Measurements from ENCODE around the gene VKORC1L1. TPM values are rescaled to one million over a fixed set of nuclear protein-coding genes. Genes with fewer than 3 reads are reported as not detected.
A peak's percentile ranks its signal among the peaks of the same experiment; 100 is the strongest.

Gene VKORC1L1
- total RNA-seq, 1 experiment from 2014 or later, result 28.5 TPM

DNA sequence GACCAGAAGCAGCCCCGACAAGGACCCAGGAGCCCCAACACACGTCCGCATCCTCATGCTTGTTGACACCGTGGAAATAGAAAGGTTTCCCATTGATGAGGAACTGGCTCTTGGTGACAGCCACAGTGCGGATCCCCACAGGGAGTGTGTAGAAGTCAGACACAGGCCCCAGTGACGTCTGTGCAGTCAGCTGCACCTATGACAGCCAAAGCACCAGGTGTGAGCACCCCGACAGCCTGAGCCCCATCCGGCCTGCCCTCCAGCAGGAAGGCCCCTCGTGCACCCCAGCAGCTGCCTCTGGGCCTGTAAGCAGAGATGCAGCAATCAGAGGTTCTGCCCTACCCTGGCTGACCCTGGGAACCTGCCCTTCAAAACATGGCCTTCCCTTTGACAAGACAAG lies 102.0 kb downstream of the VKORC1L1 start:
- ATAC-seq, result no peak
- Mint-ChIP-seq H3K4me3 (no peak overlapping the region), H3K27me3 (ENCODE audit: low read depth) (no peaks in the 10 kb centered on the region), H3K4me1 (no peaks in the 10 kb centered on the region), H3K27ac (no peak overlapping the region), H3K36me3 (peaks cover 46% of the 10 kb centered on the region), H3K9me3 (no peaks in the 10 kb centered on the region)
- TF ChIP-seq ZNF416 (CRISPR knock-in tag; IDR thresholded peaks at IDR 0.05), result no peak
- POLR2A ChIA-PET, result no interaction called here
- CTCF ChIA-PET, result no interaction called here
- DNase-seq (ENCODE audit: low spot score), result no peak

DNA sequence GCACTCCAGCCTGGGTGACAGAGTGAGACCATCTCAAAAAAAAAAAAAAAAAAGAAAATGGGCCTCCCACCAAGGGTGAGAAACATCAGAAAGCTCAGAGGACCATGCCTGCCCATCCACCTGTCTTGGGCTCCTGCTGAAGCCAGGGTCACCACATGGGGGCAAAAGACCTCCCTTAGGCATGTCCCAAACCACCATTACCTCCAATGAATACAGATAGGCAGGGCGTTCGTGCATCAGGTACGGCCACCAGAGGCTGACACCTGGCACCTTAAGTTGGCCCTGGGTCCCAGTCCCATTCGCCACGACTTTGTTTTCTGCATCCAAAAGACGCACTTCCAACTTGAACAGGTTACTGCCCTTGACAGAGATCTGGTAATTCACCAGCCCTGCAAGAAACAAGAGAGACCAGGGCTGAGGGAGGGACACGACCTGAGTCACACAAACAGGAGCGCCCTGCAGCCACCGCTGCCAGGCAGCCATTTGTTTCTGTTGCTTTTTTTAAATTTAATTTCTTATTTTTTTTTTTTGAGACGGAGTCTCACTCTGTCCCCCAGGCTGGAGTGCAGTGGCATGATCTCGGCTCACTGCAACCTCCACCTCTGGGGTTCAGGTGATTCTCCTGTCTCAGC lies 103.1 kb downstream of the VKORC1L1 start:
- ATAC-seq, result peak; percentile 56
- H3K9me3 Mint-ChIP-seq, result no peaks in the 10 kb centered on the region
- no peak overlapping the region for H3K4me3 Mint-ChIP-seq
- peaks cover 37% of the 10 kb centered on the region for H3K36me3 Mint-ChIP-seq
- H3K4me1 Mint-ChIP-seq, result no peaks in the 10 kb centered on the region
- ChIA-PET CTCF (interaction anchor here (0.7 to 1.0 kb wide), 2 partner anchors 37 to 725 kb away, joined by 3 to 5 read pairs; no protein-coding TSS in a partner anchor), POLR2A (interaction anchor here (0.6 kb wide), 1 partner anchor 243 kb away, joined by 4 read pairs; no protein-coding TSS in a partner anchor)
- H3K27me3 Mint-ChIP-seq (ENCODE audit: low read depth), result no peaks in the 10 kb centered on the region
- no peak overlapping the region for H3K27ac Mint-ChIP-seq
- DNase-seq (ENCODE audit: low spot score), result no peak
- TF ChIP-seq TCF7 (CRISPR knock-in tag; IDR thresholded peaks at IDR 0.05; ENCODE audit: low read depth), result no peak
- no peak for TF ChIP-seq JAZF1 (CRISPR knock-in tag; IDR thresholded peaks at IDR 0.05)
- no peak for TF ChIP-seq ZNF423 (CRISPR knock-in tag; IDR thresholded peaks at IDR 0.05)
- TF ChIP-seq, protein P1, sequence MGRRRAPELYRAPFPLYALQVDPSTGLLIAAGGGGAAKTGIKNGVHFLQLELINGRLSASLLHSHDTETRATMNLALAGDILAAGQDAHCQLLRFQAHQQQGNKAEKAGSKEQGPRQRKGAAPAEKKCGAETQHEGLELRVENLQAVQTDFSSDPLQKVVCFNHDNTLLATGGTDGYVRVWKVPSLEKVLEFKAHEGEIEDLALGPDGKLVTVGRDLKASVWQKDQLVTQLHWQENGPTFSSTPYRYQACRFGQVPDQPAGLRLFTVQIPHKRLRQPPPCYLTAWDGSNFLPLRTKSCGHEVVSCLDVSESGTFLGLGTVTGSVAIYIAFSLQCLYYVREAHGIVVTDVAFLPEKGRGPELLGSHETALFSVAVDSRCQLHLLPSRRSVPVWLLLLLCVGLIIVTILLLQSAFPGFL (CRISPR knock-in tag; IDR thresholded peaks at IDR 0.05; ENCODE audit: borderline replicate concordance), result no peak
- TF ChIP-seq, protein P2, sequence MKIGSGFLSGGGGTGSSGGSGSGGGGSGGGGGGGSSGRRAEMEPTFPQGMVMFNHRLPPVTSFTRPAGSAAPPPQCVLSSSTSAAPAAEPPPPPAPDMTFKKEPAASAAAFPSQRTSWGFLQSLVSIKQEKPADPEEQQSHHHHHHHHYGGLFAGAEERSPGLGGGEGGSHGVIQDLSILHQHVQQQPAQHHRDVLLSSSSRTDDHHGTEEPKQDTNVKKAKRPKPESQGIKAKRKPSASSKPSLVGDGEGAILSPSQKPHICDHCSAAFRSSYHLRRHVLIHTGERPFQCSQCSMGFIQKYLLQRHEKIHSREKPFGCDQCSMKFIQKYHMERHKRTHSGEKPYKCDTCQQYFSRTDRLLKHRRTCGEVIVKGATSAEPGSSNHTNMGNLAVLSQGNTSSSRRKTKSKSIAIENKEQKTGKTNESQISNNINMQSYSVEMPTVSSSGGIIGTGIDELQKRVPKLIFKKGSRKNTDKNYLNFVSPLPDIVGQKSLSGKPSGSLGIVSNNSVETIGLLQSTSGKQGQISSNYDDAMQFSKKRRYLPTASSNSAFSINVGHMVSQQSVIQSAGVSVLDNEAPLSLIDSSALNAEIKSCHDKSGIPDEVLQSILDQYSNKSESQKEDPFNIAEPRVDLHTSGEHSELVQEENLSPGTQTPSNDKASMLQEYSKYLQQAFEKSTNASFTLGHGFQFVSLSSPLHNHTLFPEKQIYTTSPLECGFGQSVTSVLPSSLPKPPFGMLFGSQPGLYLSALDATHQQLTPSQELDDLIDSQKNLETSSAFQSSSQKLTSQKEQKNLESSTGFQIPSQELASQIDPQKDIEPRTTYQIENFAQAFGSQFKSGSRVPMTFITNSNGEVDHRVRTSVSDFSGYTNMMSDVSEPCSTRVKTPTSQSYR (CRISPR knock-in tag; IDR thresholded peaks at IDR 0.05), result no peak
- TF ChIP-seq, protein P3, sequence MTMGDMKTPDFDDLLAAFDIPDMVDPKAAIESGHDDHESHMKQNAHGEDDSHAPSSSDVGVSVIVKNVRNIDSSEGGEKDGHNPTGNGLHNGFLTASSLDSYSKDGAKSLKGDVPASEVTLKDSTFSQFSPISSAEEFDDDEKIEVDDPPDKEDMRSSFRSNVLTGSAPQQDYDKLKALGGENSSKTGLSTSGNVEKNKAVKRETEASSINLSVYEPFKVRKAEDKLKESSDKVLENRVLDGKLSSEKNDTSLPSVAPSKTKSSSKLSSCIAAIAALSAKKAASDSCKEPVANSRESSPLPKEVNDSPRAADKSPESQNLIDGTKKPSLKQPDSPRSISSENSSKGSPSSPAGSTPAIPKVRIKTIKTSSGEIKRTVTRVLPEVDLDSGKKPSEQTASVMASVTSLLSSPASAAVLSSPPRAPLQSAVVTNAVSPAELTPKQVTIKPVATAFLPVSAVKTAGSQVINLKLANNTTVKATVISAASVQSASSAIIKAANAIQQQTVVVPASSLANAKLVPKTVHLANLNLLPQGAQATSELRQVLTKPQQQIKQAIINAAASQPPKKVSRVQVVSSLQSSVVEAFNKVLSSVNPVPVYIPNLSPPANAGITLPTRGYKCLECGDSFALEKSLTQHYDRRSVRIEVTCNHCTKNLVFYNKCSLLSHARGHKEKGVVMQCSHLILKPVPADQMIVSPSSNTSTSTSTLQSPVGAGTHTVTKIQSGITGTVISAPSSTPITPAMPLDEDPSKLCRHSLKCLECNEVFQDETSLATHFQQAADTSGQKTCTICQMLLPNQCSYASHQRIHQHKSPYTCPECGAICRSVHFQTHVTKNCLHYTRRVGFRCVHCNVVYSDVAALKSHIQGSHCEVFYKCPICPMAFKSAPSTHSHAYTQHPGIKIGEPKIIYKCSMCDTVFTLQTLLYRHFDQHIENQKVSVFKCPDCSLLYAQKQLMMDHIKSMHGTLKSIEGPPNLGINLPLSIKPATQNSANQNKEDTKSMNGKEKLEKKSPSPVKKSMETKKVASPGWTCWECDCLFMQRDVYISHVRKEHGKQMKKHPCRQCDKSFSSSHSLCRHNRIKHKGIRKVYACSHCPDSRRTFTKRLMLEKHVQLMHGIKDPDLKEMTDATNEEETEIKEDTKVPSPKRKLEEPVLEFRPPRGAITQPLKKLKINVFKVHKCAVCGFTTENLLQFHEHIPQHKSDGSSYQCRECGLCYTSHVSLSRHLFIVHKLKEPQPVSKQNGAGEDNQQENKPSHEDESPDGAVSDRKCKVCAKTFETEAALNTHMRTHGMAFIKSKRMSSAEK (CRISPR knock-in tag; IDR thresholded peaks at IDR 0.05; ENCODE audit: borderline replicate concordance), result no peak
- TF ChIP-seq, protein P4, sequence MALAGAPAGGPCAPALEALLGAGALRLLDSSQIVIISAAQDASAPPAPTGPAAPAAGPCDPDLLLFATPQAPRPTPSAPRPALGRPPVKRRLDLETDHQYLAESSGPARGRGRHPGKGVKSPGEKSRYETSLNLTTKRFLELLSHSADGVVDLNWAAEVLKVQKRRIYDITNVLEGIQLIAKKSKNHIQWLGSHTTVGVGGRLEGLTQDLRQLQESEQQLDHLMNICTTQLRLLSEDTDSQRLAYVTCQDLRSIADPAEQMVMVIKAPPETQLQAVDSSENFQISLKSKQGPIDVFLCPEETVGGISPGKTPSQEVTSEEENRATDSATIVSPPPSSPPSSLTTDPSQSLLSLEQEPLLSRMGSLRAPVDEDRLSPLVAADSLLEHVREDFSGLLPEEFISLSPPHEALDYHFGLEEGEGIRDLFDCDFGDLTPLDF (CRISPR knock-in tag; IDR thresholded peaks at IDR 0.05), result no peak
- TF ChIP-seq FOXJ3 (CRISPR knock-in tag; IDR thresholded peaks at IDR 0.05; ENCODE audit: borderline replicate concordance), result no peak
- TF ChIP-seq, protein P5, sequence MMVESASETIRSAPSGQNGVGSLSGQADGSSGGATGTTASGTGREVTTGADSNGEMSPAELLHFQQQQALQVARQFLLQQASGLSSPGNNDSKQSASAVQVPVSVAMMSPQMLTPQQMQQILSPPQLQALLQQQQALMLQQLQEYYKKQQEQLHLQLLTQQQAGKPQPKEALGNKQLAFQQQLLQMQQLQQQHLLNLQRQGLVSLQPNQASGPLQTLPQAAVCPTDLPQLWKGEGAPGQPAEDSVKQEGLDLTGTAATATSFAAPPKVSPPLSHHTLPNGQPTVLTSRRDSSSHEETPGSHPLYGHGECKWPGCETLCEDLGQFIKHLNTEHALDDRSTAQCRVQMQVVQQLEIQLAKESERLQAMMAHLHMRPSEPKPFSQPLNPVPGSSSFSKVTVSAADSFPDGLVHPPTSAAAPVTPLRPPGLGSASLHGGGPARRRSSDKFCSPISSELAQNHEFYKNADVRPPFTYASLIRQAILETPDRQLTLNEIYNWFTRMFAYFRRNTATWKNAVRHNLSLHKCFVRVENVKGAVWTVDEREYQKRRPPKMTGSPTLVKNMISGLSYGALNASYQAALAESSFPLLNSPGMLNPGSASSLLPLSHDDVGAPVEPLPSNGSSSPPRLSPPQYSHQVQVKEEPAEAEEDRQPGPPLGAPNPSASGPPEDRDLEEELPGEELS (CRISPR knock-in tag; IDR thresholded peaks at IDR 0.05), result no peak
- TF ChIP-seq NFYB (CRISPR knock-in tag; conservative IDR thresholded peaks at IDR 0.05; ENCODE audit: low read depth), result no peak
- no peak for TF ChIP-seq EMX1 (CRISPR knock-in tag; IDR thresholded peaks at IDR 0.05)
- TF ChIP-seq, protein P6, sequence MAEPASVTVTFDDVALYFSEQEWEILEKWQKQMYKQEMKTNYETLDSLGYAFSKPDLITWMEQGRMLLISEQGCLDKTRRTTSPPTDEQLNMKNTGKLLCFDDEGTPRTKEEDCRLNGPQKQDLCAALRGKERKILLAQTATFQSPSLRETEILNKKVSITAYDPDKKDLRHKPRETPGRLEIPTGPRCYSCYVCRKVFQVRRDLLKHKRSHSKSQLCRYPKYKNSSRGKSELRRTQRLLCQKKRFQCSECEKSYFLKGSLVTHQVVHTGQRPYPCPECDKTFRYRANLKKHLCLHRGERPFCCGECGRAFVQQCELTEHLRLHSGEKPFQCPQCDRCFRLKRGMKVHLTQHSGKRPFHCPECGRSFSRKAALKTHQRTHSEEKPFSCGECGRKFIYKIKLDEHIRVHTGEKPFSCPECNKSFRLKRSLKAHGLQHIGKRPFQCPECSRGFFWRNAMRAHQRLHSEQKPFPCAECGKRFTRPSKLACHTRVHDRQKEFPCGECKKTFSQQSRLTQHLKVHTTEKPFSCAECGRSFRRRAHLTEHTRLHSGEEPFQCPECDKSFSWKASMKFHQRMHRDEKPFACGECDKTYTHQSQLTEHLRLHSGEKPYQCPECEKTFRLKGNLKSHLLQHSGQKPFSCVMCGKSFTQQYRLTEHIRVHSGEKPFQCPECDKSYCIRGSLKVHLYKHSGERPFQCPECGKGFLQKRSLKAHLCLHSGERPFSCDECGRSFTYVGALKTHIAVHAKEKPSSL (CRISPR knock-in tag; conservative IDR thresholded peaks at IDR 0.05), result no peak
- no peak for TF ChIP-seq ZNF232 (CRISPR knock-in tag; IDR thresholded peaks at IDR 0.05)
- TF ChIP-seq, protein P7, sequence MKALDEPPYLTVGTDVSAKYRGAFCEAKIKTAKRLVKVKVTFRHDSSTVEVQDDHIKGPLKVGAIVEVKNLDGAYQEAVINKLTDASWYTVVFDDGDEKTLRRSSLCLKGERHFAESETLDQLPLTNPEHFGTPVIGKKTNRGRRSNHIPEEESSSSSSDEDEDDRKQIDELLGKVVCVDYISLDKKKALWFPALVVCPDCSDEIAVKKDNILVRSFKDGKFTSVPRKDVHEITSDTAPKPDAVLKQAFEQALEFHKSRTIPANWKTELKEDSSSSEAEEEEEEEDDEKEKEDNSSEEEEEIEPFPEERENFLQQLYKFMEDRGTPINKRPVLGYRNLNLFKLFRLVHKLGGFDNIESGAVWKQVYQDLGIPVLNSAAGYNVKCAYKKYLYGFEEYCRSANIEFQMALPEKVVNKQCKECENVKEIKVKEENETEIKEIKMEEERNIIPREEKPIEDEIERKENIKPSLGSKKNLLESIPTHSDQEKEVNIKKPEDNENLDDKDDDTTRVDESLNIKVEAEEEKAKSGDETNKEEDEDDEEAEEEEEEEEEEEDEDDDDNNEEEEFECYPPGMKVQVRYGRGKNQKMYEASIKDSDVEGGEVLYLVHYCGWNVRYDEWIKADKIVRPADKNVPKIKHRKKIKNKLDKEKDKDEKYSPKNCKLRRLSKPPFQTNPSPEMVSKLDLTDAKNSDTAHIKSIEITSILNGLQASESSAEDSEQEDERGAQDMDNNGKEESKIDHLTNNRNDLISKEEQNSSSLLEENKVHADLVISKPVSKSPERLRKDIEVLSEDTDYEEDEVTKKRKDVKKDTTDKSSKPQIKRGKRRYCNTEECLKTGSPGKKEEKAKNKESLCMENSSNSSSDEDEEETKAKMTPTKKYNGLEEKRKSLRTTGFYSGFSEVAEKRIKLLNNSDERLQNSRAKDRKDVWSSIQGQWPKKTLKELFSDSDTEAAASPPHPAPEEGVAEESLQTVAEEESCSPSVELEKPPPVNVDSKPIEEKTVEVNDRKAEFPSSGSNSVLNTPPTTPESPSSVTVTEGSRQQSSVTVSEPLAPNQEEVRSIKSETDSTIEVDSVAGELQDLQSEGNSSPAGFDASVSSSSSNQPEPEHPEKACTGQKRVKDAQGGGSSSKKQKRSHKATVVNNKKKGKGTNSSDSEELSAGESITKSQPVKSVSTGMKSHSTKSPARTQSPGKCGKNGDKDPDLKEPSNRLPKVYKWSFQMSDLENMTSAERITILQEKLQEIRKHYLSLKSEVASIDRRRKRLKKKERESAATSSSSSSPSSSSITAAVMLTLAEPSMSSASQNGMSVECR (CRISPR knock-in tag; IDR thresholded peaks at IDR 0.05; ENCODE audit: borderline replicate concordance), result no peak

All from WTC11 (cell line).